DOHH2 (cell line): ENCODE data around the gene WEE1.

Source experiments
- H3F3A ChIP-seq: fragments of 200-600 bp; sonication (generic), shearing (Covaris generic); 2 replicates; pipeline ENCODE4 v1.6.0; 2016; ENCODE audit warnings: antibody characterized with exemption, mild to moderate bottlenecking; ENCODE audit not compliant: control insufficient read depth, insufficient read depth
- H3K27ac ChIP-seq: fragments of 200-600 bp; sonication (generic); 2 replicates; pipeline ENCODE4 v1.5.1; 2014; ENCODE audit warnings: low read depth, mild to moderate bottlenecking, low read length, moderate library complexity
- H3K27me3 ChIP-seq: fragments of 200-600 bp; sonication (generic); 2 replicates; pipeline ENCODE4 v1.6.1; 2014; ENCODE audit warnings: mild to moderate bottlenecking, low read length, mixed read lengths; ENCODE audit not compliant: control insufficient read depth
- H3K36me3 ChIP-seq: fragments of 200-600 bp; sonication (generic); 2 replicates; pipeline ENCODE4 v1.6.1; 2014; ENCODE audit warnings: mild to moderate bottlenecking, low read length, moderate library complexity, mixed read lengths; ENCODE audit not compliant: control insufficient read depth
- H3K4me1 ChIP-seq: fragments of 200-600 bp; sonication (generic); 2 replicates; pipeline ENCODE4 v1.6.1; 2014; ENCODE audit warnings: mild to moderate bottlenecking, low read length, mixed read lengths; ENCODE audit not compliant: control insufficient read depth
- H3K4me2 ChIP-seq: fragments of 200-600 bp; sonication (generic); 2 replicates; pipeline ENCODE4 v1.6.0; 2014; ENCODE audit warnings: mild to moderate bottlenecking, low read length, moderate library complexity
- H3K4me3 ChIP-seq: fragments of 200-600 bp; sonication (generic); 2 replicates; pipeline ENCODE4 v1.5.1; 2014; ENCODE audit warnings: mild to moderate bottlenecking, low read length, mixed read lengths
- H3K79me2 ChIP-seq: fragments of 200-600 bp; sonication (generic); 2 replicates; pipeline ENCODE4 v1.6.1; 2014; ENCODE audit warnings: mild to moderate bottlenecking, low read length, mixed read lengths; ENCODE audit not compliant: control insufficient read depth
- H3K9me2 ChIP-seq: fragments of 200-600 bp; sonication (generic); replicated peaks from 2 replicates; pipeline ENCODE4 v1.6.1; 2014; ENCODE audit warnings: mild to moderate bottlenecking, low read length, mixed read lengths; ENCODE audit not compliant: control insufficient read depth
- H3K9me3 ChIP-seq: fragments of 200-600 bp; sonication (generic); 2 replicates; pipeline ENCODE4 v1.6.1; 2014; ENCODE audit warnings: antibody characterized with exemption, low read length, mixed read lengths; ENCODE audit not compliant: control insufficient read depth, insufficient read depth
- H4K20me1 ChIP-seq: fragments of 200-600 bp; sonication (generic); 2 replicates; pipeline ENCODE4 v1.6.0; 2014; ENCODE audit warnings: low read depth, mild to moderate bottlenecking, antibody characterized with exemption, low read length, moderate library complexity; ENCODE audit not compliant: control insufficient read depth, insufficient read depth
- EZH2phosphoT487 ChIP-seq: fragments of 200-600 bp; sonication (generic); IDR thresholded peaks from 2 replicates; pipeline ENCODE4 v1.6.1; 2017; ENCODE audit warnings: borderline replicate concordance, mild to moderate bottlenecking, antibody characterized with exemption, low read length, moderate library complexity, mixed read lengths
- TF ChIP-seq, protein P1 (sequence below): fragments of 200-600 bp; sonication (generic); IDR thresholded peaks from one replicate; pipeline ENCODE4 v1.5.1; 2014; ENCODE audit warnings: antibody characterized with exemption, mild to moderate bottlenecking, low read depth, low read length; ENCODE audit not compliant: poor library complexity, severe bottlenecking

The WEE1 gene

GRCh38 chr11:9571071-9571762 lies 2.3 kb upstream of the WEE1 start:
- H3K9me2 ChIP-seq = no peaks in the 10 kb centered on the region
- peak overlapping the region; percentile 92 for H3K4me3 ChIP-seq
- 0 out of 2 replicates have a peak, but pooled peaks cover 6% of the 10 kb centered on the region for H4K20me1 ChIP-seq
- TF ChIP-seq, protein P1, sequence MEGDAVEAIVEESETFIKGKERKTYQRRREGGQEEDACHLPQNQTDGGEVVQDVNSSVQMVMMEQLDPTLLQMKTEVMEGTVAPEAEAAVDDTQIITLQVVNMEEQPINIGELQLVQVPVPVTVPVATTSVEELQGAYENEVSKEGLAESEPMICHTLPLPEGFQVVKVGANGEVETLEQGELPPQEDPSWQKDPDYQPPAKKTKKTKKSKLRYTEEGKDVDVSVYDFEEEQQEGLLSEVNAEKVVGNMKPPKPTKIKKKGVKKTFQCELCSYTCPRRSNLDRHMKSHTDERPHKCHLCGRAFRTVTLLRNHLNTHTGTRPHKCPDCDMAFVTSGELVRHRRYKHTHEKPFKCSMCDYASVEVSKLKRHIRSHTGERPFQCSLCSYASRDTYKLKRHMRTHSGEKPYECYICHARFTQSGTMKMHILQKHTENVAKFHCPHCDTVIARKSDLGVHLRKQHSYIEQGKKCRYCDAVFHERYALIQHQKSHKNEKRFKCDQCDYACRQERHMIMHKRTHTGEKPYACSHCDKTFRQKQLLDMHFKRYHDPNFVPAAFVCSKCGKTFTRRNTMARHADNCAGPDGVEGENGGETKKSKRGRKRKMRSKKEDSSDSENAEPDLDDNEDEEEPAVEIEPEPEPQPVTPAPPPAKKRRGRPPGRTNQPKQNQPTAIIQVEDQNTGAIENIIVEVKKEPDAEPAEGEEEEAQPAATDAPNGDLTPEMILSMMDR = no peak
- TF ChIP-seq EZH2phosphoT487 = no peak
- H3K4me2 ChIP-seq = peak overlapping the region; percentile 73
- peak overlapping the region; percentile 70 for H3K27ac ChIP-seq
- peaks cover 46% of the 10 kb centered on the region for H3K79me2 ChIP-seq
- H3K27me3 ChIP-seq = no peaks in the 10 kb centered on the region
- H3K9me3 ChIP-seq = no peaks in the 10 kb centered on the region
- H3K36me3 ChIP-seq = peaks cover 20% of the 10 kb centered on the region
- H3K4me1 ChIP-seq = peaks cover 46% of the 10 kb centered on the region
- peaks cover 34% of the 10 kb centered on the region for H3F3A ChIP-seq

- peaks cover 52% of the 10 kb centered on the region for H3K79me2 ChIP-seq
- peak overlapping the region; percentile 92 for H3K4me3 ChIP-seq
- H3K36me3 ChIP-seq = peaks cover 25% of the 10 kb centered on the region
- H3K4me1 ChIP-seq = peaks cover 47% of the 10 kb centered on the region
- peak overlapping the region; percentile 73 for H3K4me2 ChIP-seq
- H3F3A ChIP-seq = peaks cover 35% of the 10 kb centered on the region
- TF ChIP-seq EZH2phosphoT487 = no peak
- TF ChIP-seq, protein P1 = no peak
- peak overlapping the region; percentile 70 for H3K27ac ChIP-seq
- H4K20me1 ChIP-seq = 0 out of 2 replicates have a peak, but pooled peaks cover 11% of the 10 kb centered on the region
- H3K9me2 ChIP-seq = no peaks in the 10 kb centered on the region
- no peaks in the 10 kb centered on the region for H3K27me3 ChIP-seq
- H3K9me3 ChIP-seq = no peaks in the 10 kb centered on the region
Measured at GRCh38 chr11:9571763-9572115, 1.7 kb upstream of the WEE1 start.

GRCh38 chr11:9573775-9574621 lies 528 bp downstream of the WEE1 start:
- peak overlapping the region; percentile 92 for H3K4me3 ChIP-seq
- H3F3A ChIP-seq = peaks cover 35% of the 10 kb centered on the region
- no peaks in the 10 kb centered on the region for H3K27me3 ChIP-seq
- H3K79me2 ChIP-seq = peaks cover 73% of the 10 kb centered on the region
- peaks cover 57% of the 10 kb centered on the region for H3K4me1 ChIP-seq
- 0 out of 2 replicates have a peak, but pooled peaks cover 12% of the 10 kb centered on the region for H4K20me1 ChIP-seq
- peak overlapping the region; percentile 70 for H3K27ac ChIP-seq
- TF ChIP-seq EZH2phosphoT487 = no peak
- TF ChIP-seq, protein P1 = no peak
- H3K9me3 ChIP-seq = no peaks in the 10 kb centered on the region
- peak overlapping the region; percentile 64 for H3K4me2 ChIP-seq
- H3K36me3 ChIP-seq = peaks cover 46% of the 10 kb centered on the region
- no peaks in the 10 kb centered on the region for H3K9me2 ChIP-seq
